Stomach smooth muscle (tissue), 2 donors: Measurements from ENCODE around the gene FAM89B.

Source experiments
- H3K27ac ChIP-seq: one replicate; pipeline ENCODE4 v1.7.0; 2013; ENCODE audit warnings: mild to moderate bottlenecking, low read length, inconsistent platforms
- H3K27me3 ChIP-seq, 2 donors: one replicate each; pipeline ENCODE4 v1.7.0; 2013; ENCODE audit warnings: low read length in 2 of 2; ENCODE audit not compliant: insufficient read depth in 2 of 2, control insufficient read depth in 1 of 2
- H3K36me3 ChIP-seq, 2 donors: one replicate each; pipeline ENCODE4 v1.7.0; 2013; ENCODE audit warnings: low read length in 2 of 2; ENCODE audit not compliant: control insufficient read depth in 2 of 2, insufficient read depth in 2 of 2
- H3K4me1 ChIP-seq: one replicate; pipeline ENCODE4 v1.7.0; 2013; ENCODE audit warnings: low read length; ENCODE audit not compliant: control insufficient read depth, insufficient read depth
- H3K4me3 ChIP-seq, 2 donors: one replicate each; pipeline ENCODE4 v1.7.0; 2013; ENCODE audit warnings: low read length in 2 of 2
- H3K9ac ChIP-seq, 2 donors: one replicate each; pipeline ENCODE4 v1.7.0; 2013; ENCODE audit warnings: low read length in 2 of 2, mild to moderate bottlenecking in 1 of 2
- H3K9me3 ChIP-seq, 2 donors: one replicate each; pipeline ENCODE4 v1.7.0; 2013; ENCODE audit warnings: low read length in 2 of 2; ENCODE audit not compliant: control insufficient read depth in 2 of 2
- donor health status: healthy.
- donor health status: Pancreatic carcinoma.

FAM89B gene

DNA sequence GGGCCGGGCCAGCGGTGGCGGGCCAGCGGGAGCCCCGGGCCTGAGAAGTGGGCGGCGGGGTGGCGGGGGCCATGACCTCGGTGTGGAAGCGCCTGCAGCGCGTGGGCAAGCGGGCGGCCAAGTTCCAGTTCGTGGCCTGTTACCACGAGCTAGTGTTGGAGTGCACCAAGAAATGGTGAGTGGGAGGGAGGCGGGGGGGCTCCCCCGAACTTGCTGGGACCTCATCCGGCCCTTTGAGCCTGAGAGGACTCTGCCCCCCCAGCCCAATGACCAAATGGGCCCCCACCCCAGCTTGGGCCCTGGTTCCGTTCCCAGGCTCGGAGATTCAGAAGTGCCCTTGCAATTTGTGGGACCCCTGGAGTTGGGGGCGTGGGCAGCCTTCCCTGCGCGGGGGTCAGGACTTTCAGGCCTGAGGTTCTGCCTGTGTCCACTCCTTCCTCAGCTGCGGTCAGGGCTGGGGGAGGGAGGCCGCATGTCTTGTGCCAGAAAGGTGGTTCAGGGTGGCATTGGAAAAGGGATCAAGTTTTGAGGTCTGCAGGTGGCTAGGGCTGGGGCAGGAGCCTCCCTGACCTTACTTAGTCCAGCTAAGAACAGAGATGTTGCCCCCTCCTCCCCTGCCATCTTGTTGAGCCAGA lies 4.0 kb downstream of the FAM89B start:
- Histone ChIP-seq H3K27ac (peak overlapping the region; percentile 97), H3K36me3 (peaks cover 28 to 30% of the 10 kb centered on the region in 2 donors), H3K9me3 (no peaks in the 10 kb centered on the region), H3K4me1 (peaks cover 71% of the 10 kb centered on the region), H3K27me3 (no peaks in the 10 kb centered on the region), H3K4me3 (peak overlapping the region; percentile 86 to 90), H3K9ac (peak overlapping the region; percentile 95 to 97)

DNA sequence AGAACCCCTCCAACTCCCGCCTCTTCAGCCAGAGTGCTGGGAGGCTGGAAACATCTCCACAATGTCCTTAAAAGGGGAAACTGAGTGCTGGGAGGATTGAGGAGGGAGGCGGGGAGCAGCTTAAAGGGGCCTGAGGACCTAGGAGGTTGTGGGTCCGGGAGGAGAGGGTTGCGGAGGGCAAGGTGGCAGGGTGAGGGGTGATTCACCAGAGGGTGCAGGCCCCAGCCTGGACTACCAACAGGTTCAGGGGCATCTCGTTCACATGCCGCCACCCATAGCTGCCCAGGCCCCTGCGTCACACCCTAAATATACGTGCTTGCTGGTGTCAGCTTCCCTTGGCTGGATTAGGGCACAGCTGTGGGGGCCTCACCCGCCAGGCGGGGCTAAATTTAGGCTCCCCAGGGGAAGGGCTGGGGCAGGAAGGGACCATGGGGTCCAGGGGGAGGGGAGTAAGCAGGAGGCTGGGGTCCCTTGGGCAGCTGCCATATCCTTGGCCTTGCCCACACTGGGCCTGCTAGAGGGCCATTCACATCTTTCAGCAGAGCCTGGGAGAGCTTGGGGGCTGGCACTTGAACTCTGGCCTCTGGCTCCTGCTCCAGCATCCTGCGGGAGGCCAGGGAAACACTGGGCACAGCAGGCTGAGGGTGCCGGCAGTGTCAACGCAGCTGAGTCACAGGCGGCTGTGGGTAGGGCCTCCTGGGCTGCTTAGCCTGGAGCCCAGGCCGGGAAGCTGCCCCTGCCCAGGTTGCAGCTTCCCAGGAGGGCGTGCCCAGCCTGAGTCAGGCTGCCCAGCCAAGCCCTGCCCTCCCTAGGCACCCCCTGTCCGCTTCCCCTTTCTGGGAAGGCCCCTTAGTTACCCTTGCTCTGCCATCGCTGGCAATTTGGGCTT lies 4.8 kb downstream of the FAM89B start:
- Histone ChIP-seq H3K27ac (peak overlapping the region; percentile 97), H3K4me1 (peaks cover 64% of the 10 kb centered on the region), H3K9ac (peak overlapping the region; percentile 95 to 97), H3K27me3 (no peaks in the 10 kb centered on the region), H3K4me3 (peak overlapping the region; percentile 86 to 90), H3K9me3 (no peaks in the 10 kb centered on the region), H3K36me3 (peaks cover 34 to 37% of the 10 kb centered on the region in 2 donors)

- Histone ChIP-seq H3K27ac (peak overlapping the region; percentile 97), H3K4me1 (peaks cover 64% of the 10 kb centered on the region), H3K4me3 (peak overlapping the region; percentile 86 to 90), H3K36me3 (peaks cover 39 to 44% of the 10 kb centered on the region in 2 donors), H3K9ac (peak overlapping the region; percentile 95 to 97), H3K27me3 (no peaks in the 10 kb centered on the region), H3K9me3 (no peaks in the 10 kb centered on the region)
These were observed 5.4 kb downstream of the FAM89B start for GRCh38 chr11:65577756-65578109.

DNA sequence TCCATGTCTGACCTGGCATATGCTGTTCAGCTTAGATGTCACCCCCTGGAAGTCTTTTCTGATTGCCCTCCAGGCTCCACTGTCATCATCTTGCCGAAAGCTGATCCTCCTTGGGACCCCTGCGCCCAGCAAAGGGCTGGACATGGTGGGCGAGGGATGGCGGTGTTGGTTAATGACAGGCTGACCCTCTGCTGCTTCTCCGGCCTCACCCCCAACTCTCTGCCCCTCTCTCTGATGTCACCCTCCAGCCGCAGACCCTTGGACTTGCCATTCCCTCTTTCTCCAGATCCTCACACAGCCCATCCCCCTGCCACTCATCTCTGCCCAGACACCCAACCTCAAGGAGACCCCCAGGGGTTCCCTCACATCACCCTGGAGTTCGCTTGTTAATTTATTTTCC lies 5.8 kb downstream of the FAM89B start:
- Histone ChIP-seq H3K36me3 (peaks cover 40 to 46% of the 10 kb centered on the region in 2 donors), H3K4me1 (peaks cover 61% of the 10 kb centered on the region), H3K4me3 (peak overlapping the region; percentile 86 to 90), H3K27ac (peak overlapping the region; percentile 97), H3K9ac (peak overlapping the region; percentile 95 to 97), H3K9me3 (no peaks in the 10 kb centered on the region), H3K27me3 (no peaks in the 10 kb centered on the region)

DNA sequence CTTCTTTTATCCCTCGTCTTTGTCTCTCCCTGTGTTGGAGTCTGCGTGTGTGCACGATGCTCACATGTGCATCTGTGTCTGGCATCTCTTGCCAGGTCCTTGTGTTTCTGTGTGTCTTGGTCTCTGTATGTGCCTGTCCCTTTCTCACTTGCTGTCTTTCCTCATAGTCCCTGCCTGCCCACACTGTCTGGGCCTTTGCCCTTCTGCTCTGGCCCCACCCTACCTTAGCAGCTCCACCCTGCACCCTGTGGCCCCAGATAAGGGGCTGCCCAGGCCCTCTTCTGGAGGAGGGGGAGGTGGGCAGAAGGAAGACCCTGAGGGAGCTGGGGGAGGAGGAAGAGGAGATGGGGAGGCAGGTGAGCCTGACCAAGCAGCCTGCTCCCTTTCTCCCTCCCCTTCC lies 6.3 kb downstream of the FAM89B start:
- H3K36me3 ChIP-seq = peaks cover 39 to 46% of the 10 kb centered on the region in 2 donors

DNA sequence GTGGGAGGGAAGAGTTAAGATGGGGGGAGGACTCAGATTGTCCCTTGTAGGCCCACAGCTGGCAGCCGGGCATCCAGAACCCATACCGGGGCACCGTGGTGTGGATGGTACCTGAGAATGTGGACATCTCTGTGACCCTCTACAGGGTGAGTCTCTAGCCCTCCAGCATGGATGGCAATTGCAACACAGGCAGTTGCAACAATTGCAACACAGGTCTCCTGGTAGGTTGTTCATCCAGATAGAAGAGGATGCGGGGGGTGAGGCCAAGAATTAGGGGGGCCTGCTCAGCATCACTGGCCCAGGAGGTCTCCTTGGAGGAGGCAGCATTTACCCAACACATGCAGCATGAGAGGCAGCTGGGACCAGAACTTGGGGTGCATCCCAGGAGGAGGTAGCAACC lies 7.0 kb downstream of the FAM89B start:
- Histone ChIP-seq H3K27me3 (no peaks in the 10 kb centered on the region), H3K27ac (peak overlapping the region; percentile 97), H3K4me3 (no peak overlapping the region), H3K36me3 (peaks cover 44 to 46% of the 10 kb centered on the region in 2 donors), H3K9ac (no peak overlapping the region), H3K4me1 (peaks cover 54% of the 10 kb centered on the region), H3K9me3 (no peaks in the 10 kb centered on the region)

More for the DNA sequence above, 6.3 kb downstream of the FAM89B start:
- Histone ChIP-seq H3K4me1 (peaks cover 56% of the 10 kb centered on the region), H3K27ac (peak overlapping the region; percentile 97), H3K27me3 (no peaks in the 10 kb centered on the region), H3K4me3 (peak overlapping the region in 1 of 2 donors; percentile 90), H3K9me3 (no peaks in the 10 kb centered on the region), H3K9ac (peak overlapping the region; percentile 95 to 97)

DNA sequence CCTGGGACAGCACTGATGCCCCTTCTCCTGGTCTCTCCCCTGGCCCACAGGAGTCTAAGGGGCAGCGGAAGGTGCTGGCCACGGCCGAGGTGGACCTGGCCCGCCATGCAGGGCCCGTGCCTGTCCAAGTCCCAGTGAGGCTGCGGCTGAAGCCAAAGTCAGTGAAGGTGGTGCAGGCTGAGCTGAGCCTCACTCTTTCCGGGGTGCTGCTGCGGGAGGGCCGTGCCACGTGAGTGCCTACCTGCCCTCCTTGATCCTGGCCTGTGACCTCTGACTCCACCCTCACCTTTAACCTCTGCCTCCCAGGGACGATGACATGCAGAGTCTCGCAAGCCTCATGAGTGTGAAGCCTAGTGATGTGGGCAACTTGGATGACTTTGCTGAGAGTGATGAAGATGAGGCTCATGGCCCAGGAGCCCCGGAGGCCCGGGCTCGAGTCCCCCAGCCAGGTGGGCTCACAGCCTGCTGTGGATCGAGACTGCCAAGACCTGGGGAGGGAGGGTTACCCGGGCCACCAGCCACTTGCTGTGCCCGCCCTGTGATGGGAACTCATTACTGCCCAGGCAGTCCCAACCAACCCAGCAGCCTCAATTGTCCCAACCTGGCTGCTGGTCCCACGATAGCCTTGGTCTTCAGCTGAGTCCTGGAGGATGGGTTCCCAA lies 7.8 kb downstream of the FAM89B start:
- H3K9ac ChIP-seq = no peak overlapping the region
- H3K9me3 ChIP-seq = no peaks in the 10 kb centered on the region
- H3K4me1 ChIP-seq = peaks cover 55% of the 10 kb centered on the region
- H3K36me3 ChIP-seq = peaks cover 45 to 49% of the 10 kb centered on the region in 2 donors
- H3K27me3 ChIP-seq = no peaks in the 10 kb centered on the region
- no peak overlapping the region for H3K4me3 ChIP-seq
- peak overlapping the region; percentile 58 for H3K27ac ChIP-seq

DNA sequence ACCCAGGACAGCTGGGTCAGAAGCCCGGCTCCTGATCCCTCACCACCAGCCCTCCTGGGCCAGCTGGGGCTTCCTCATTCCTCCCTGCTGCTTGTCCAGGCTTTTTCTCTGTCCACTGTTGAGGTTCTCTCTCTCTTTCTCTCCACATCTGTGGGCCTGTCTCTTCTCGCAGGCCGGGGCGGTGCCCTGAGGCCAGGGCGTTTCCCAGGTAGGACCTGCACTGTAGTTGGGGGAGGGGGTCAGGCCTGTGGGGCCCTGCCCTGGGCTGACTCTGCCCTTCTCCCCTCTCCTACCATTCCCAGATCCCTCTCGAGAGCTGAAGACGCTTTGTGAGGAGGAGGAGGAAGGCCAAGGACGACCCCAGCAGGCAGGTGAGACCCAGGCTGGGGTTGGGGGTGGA lies 8.4 kb downstream of the FAM89B start:
- Histone ChIP-seq H3K9ac (no peak overlapping the region), H3K27me3 (no peaks in the 10 kb centered on the region), H3K36me3 (peaks cover 45 to 50% of the 10 kb centered on the region in 2 donors), H3K4me1 (peaks cover 56% of the 10 kb centered on the region), H3K9me3 (no peaks in the 10 kb centered on the region), H3K27ac (peak overlapping the region; percentile 58), H3K4me3 (no peak overlapping the region)

DNA sequence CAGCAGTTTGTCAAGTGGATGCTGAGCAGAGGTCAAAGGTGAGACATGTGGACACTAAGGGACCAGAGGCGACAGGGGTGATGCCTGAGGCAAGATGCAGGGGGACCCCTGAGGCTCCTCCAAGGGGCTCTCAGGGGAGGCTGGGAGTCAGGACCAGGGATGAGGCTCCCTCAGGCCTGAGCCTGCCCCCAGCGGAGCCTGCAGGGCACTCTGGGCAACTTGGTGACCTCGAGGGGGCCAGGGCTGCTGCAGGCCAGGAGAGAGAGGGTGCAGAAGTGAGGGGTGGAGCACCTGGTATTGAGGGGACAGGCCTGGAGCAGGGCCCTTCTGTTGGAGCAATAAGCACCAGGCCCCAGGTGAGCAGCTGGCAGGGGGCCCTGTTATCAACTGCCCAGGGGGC lies 9.6 kb downstream of the FAM89B start:
- Histone ChIP-seq H3K9ac (no peak overlapping the region), H3K27me3 (no peaks in the 10 kb centered on the region), H3K27ac (peak overlapping the region; percentile 58), H3K9me3 (no peaks in the 10 kb centered on the region), H3K4me3 (no peak overlapping the region), H3K4me1 (peaks cover 62% of the 10 kb centered on the region), H3K36me3 (peaks cover 49 to 58% of the 10 kb centered on the region in 2 donors)

GRCh38 chr11:65583589-65583988 lies 11.3 kb downstream of the FAM89B start:
- Histone ChIP-seq H3K4me1 (peaks cover 62% of the 10 kb centered on the region), H3K27ac (peak overlapping the region; percentile 66), H3K27me3 (no peaks in the 10 kb centered on the region), H3K4me3 (no peak overlapping the region), H3K9me3 (no peaks in the 10 kb centered on the region), H3K9ac (no peak overlapping the region), H3K36me3 (peaks cover 48 to 58% of the 10 kb centered on the region in 2 donors)
